HepG2 (cell line): Measurements from ENCODE around the gene ZFAND3.

Experiments used
- EP300 ChIP-seq, 3 experiments: sonication (generic) in 1 of 3; formaldehyde crosslinking in 1 of 3; IDR thresholded peaks; 2 replicates each; pipeline versions ENCODE4 v1.5.1 to v1.6.1; 2011 to 2020; ENCODE audit warnings: low read depth in 2 of 3, low read length in 2 of 3, borderline replicate concordance in 1 of 3, improper control_type of control experiment in 1 of 3, mild to moderate bottlenecking in 1 of 3, missing genetic modification reagents in 1 of 3, moderate library complexity in 1 of 3
- POLR2A ChIP-seq, 2 experiments: IDR thresholded peaks; 2 replicates each; pipeline ENCODE4 v1.6.1; 2011; ENCODE audit warnings: low read depth in 2 of 2, low read length in 2 of 2, mild to moderate bottlenecking in 1 of 2, moderate library complexity in 1 of 2; ENCODE audit not compliant: insufficient read depth in 1 of 2
- TF ChIP-seq, protein P1 (sequence below): sonication (generic); formaldehyde crosslinking; IDR thresholded peaks from 2 replicates; pipeline ENCODE4 v1.4.0; 2020; ENCODE audit warnings: missing genetic modification reagents, borderline replicate concordance
- TF ChIP-seq, protein P2 (sequence below): IDR thresholded peaks from 2 replicates; pipeline ENCODE4 v1.6.1; 2012; ENCODE audit warnings: inconsistent platforms

DNA sequence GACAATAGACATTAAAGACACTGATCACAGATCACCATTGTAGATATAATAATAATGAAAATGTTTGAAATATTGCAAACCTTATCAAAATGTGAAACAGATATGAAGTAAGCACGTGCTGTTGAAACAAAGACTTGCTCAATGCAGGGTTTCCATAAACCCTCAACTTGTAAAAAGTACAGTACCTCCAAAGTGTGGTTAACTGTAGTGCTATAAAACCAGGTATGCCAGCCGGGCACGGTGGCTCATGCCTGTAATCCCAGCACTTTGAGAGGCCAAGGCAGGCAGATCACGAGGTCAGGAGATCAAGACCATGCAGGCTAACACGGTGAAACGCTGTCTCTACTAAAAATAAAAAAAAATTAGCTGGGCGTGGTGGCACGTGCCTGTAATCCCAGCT, 96.6 kb downstream of the ZFAND3 start:
- TF ChIP-seq, protein P1, sequence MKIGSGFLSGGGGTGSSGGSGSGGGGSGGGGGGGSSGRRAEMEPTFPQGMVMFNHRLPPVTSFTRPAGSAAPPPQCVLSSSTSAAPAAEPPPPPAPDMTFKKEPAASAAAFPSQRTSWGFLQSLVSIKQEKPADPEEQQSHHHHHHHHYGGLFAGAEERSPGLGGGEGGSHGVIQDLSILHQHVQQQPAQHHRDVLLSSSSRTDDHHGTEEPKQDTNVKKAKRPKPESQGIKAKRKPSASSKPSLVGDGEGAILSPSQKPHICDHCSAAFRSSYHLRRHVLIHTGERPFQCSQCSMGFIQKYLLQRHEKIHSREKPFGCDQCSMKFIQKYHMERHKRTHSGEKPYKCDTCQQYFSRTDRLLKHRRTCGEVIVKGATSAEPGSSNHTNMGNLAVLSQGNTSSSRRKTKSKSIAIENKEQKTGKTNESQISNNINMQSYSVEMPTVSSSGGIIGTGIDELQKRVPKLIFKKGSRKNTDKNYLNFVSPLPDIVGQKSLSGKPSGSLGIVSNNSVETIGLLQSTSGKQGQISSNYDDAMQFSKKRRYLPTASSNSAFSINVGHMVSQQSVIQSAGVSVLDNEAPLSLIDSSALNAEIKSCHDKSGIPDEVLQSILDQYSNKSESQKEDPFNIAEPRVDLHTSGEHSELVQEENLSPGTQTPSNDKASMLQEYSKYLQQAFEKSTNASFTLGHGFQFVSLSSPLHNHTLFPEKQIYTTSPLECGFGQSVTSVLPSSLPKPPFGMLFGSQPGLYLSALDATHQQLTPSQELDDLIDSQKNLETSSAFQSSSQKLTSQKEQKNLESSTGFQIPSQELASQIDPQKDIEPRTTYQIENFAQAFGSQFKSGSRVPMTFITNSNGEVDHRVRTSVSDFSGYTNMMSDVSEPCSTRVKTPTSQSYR (CRISPR knock-in tag): no peak
- TF ChIP-seq POLR2A (IDR thresholded peaks at IDR 0.05; ENCODE audit: insufficient read depth in 1 of 2, low read depth in 2 of 2, low read length in 2 of 2) (no peak), EP300 (IDR thresholded peaks at IDR 0.05; ENCODE audit: low read depth in 2 of 2, low read length in 2 of 2) (no peak), EP300 (CRISPR knock-in tag; IDR thresholded peaks at IDR 0.05; ENCODE audit: borderline replicate concordance) (no peak)
- TF ChIP-seq, protein P2, sequence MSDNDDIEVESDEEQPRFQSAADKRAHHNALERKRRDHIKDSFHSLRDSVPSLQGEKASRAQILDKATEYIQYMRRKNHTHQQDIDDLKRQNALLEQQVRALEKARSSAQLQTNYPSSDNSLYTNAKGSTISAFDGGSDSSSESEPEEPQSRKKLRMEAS: no peak
